ENCODE measurements around the gene EPHA10. TPM values are rescaled to one million over a fixed set of nuclear protein-coding genes. Genes with fewer than 3 reads are reported as not detected.

Gene EPHA10
- polyA plus RNA-seq, 1 experiment: 0.04 TPM

GRCh38 chr1:37672136-37672870 is 92.6 kb downstream of the EPHA10 start:
- CTCF ChIA-PET: interaction anchor here (1.1 to 4.1 kb wide), 4 partner anchors 10 to 185 kb away, joined by 3 to 18 read pairs (median 4); no protein-coding TSS in a partner anchor
- TF ChIP-seq CTCF (IDR thresholded peaks at IDR 0.05; ENCODE audit: insufficient read depth, low read depth, low read length): no peak

GRCh38 chr1:37671261-37671660 is 93.7 kb downstream of the EPHA10 start:
- ChIA-PET CTCF (interaction anchor here (1.1 to 4.1 kb wide), 4 partner anchors 9 to 184 kb away, joined by 3 to 18 read pairs (median 4); no protein-coding TSS in a partner anchor), POLR2A (no interaction called here)
- no peak for TF ChIP-seq CTCF (IDR thresholded peaks at IDR 0.05; ENCODE audit: insufficient read depth, low read depth, low read length)
- H3K4me3 ChIP-seq (ENCODE audit: low read depth, low read length): no peak overlapping the region
- H3K36me3 ChIP-seq (ENCODE audit: control insufficient read depth, insufficient read depth, low read length): no peaks in the 10 kb centered on the region
- H3K27me3 ChIP-seq (ENCODE audit: control insufficient read depth, insufficient read depth, low read length): peaks cover 24% of the 10 kb centered on the region
- DNase-seq (ENCODE audit: low read depth): no peak

More at GRCh38 chr1:37672136-37672870, 92.6 kb downstream of the EPHA10 start:
- DNase-seq (ENCODE audit: low read depth): no peak
- Histone ChIP-seq H3K36me3 (ENCODE audit: control insufficient read depth, insufficient read depth, low read length) (no peaks in the 10 kb centered on the region), H3K27me3 (ENCODE audit: control insufficient read depth, insufficient read depth, low read length) (peaks cover 18% of the 10 kb centered on the region), H3K4me3 (ENCODE audit: low read depth, low read length) (no peak overlapping the region)
- POLR2A ChIA-PET: no interaction called here

GRCh38 chr1:37670133-37670532 is 94.8 kb downstream of the EPHA10 start:
- POLR2A ChIA-PET: no interaction called here
- peaks cover 23% of the 10 kb centered on the region for H3K27me3 ChIP-seq (ENCODE audit: control insufficient read depth, insufficient read depth, low read length)

GRCh38 chr1:37667023-37667671 is 97.8 kb downstream of the EPHA10 start:
- ChIA-PET CTCF (interaction anchor here (0.8 to 1.5 kb wide), 2 partner anchors 64 to 212 kb away, joined by 3 to 4 read pairs; no protein-coding TSS in a partner anchor), POLR2A (interaction anchor here (0.5 kb wide), 1 partner anchor 223 kb away, joined by 6 read pairs; no protein-coding TSS in a partner anchor)
- Histone ChIP-seq H3K36me3 (ENCODE audit: control insufficient read depth, insufficient read depth, low read length) (no peaks in the 10 kb centered on the region), H3K27me3 (ENCODE audit: control insufficient read depth, insufficient read depth, low read length) (peaks cover 18% of the 10 kb centered on the region), H3K4me3 (ENCODE audit: low read depth, low read length) (no peak overlapping the region)
- DNase-seq (ENCODE audit: low read depth): no peak
- TF ChIP-seq CTCF (IDR thresholded peaks at IDR 0.05; ENCODE audit: insufficient read depth, low read depth, low read length): no peak

More at GRCh38 chr1:37670133-37670532, 94.8 kb downstream of the EPHA10 start:
- Histone ChIP-seq H3K4me3 (ENCODE audit: low read depth, low read length) (no peak overlapping the region), H3K36me3 (ENCODE audit: control insufficient read depth, insufficient read depth, low read length) (no peaks in the 10 kb centered on the region)
- TF ChIP-seq CTCF (IDR thresholded peaks at IDR 0.05; ENCODE audit: insufficient read depth, low read depth, low read length): no peak
- no peak for DNase-seq (ENCODE audit: low read depth)
- CTCF ChIA-PET: interaction anchor here (4.1 kb wide), 1 partner anchor 14 kb away, joined by 18 read pairs; no protein-coding TSS in a partner anchor
